ENCODE results near the gene TAF1A. TPM values are rescaled to one million over a fixed set of nuclear protein-coding genes. Genes with fewer than 3 reads are reported as not detected.
A peak's percentile ranks its signal among the peaks of the same experiment; 100 is the strongest.

Gene TAF1A
- total and polyA plus RNA-seq, 4 donors: 1.1 to 5.2 (median 2.9) TPM

DNA sequence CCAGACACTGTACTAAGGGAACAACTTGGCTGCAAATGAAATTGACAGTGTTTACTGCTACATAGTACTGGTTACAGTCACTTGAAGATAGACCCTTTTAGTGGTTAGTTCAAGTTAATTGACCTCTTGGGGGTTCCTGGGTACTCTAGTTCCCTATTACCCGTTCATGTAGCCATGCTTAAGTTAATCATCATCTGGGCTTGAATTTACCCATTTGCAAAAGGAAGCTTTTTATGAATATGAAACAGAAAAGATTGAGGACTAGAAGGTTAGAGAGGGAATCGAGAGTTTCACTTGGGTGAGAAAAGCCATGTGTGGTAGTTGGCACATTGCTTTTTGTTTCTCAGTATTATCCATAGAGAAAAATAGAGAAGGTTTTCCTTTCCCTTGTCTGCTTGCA is 30.8 kb upstream of the TAF1A start (continued):
- TF ChIP-seq, protein P1, sequence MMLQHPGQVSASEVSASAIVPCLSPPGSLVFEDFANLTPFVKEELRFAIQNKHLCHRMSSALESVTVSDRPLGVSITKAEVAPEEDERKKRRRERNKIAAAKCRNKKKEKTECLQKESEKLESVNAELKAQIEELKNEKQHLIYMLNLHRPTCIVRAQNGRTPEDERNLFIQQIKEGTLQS (IDR thresholded peaks at IDR 0.05): no peak
- TF ChIP-seq FOXA1 (IDR thresholded peaks at IDR 0.05) (no peak), RXRA (IDR thresholded peaks at IDR 0.05) (no peak), HNF4A (conservative IDR thresholded peaks at IDR 0.05) (no peak), NR2F2 (IDR thresholded peaks at IDR 0.05) (no peak), RAD21 (IDR thresholded peaks at IDR 0.05) (no peak), GABPA (IDR thresholded peaks at IDR 0.05 in 1 of 2, conservative IDR thresholded peaks at IDR 0.05 in 1 of 2) (no peak)

DNA sequence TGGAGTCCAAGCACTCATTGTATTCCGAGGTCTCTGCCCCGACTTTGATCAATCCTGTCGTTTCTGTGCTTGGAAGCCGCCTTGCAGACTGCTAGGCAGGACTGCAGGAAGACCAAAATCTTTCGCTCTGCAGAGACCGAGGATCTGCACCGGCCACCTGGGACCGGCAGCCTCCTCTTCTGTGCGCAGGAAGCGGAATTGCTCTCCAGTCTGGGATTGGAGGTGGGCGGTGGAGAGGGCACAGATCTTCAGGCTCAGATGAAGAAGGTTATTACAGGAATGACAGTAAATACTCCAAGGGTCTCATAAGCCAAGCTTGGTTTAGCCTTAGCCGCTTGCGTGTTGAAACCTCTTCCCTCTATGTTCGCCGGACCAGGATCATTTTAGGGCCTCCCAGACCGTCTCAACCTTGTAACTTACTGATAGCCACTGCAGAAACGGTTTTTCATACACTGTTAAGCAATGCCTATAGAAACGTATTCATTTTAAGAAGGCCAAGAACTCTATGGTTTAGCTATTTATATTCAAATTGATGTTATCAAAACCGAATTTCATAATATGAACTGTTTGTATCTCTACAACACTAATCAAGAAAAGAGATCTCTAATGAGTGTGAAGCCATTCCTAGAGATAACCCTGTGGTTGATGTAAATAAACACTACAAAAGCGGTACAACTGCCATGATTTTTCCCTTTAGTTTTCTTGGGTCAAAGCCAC is 29.3 kb upstream of the TAF1A start:
- H3K36me3 ChIP-seq (ENCODE audit: control insufficient read depth in 4 of 4, insufficient read depth in 3 of 4, low read depth in 1 of 4, low read length in 3 of 4): peaks cover 0 to 14% (median 7%) of the 10 kb centered on the region in 4 donors
- TF ChIP-seq FOXA2 (IDR thresholded peaks at IDR 0.05) (no peak), SP1 (IDR thresholded peaks at IDR 0.05) (no peak), GABPA (IDR thresholded peaks at IDR 0.05 in 1 of 2, conservative IDR thresholded peaks at IDR 0.05 in 1 of 2) (no peak), NR2F2 (IDR thresholded peaks at IDR 0.05) (no peak), EGR1 (IDR thresholded peaks at IDR 0.05; ENCODE audit: low read depth in 2 of 2) (no peak), YY1 (IDR thresholded peaks at IDR 0.05) (no peak)
- peak overlapping the region; percentile 89 to 91 for H3K27ac ChIP-seq (ENCODE audit: low read depth in 1 of 2, low read length in 2 of 2)
- H3K27me3 ChIP-seq (ENCODE audit: control insufficient read depth in 4 of 4, insufficient read depth in 4 of 4, low read length in 3 of 4): no peaks in the 10 kb centered on the region
- peak overlapping the region; percentile 51 to 98 (median 61) for H3K4me3 ChIP-seq (ENCODE audit: low read depth in 1 of 3, low read length in 3 of 3)
- WGBS: 15% methylated on average over 20 of the region's 20 CpGs
- H3K9me3 ChIP-seq (ENCODE audit: control insufficient read depth in 4 of 4, low read length in 3 of 4): no peaks in the 10 kb centered on the region
- peak; percentile 46 for DNase-seq (ENCODE audit: low spot score)
- H3K9ac ChIP-seq (ENCODE audit: low read depth in 1 of 2, low read length in 2 of 2): peak overlapping the region; percentile 2 to 57
- H3K4me1 ChIP-seq (ENCODE audit: control insufficient read depth in 4 of 4, insufficient read depth in 4 of 4, low read length in 3 of 4): peaks cover 0 to 33% (median 17%) of the 10 kb centered on the region in 4 donors

DNA sequence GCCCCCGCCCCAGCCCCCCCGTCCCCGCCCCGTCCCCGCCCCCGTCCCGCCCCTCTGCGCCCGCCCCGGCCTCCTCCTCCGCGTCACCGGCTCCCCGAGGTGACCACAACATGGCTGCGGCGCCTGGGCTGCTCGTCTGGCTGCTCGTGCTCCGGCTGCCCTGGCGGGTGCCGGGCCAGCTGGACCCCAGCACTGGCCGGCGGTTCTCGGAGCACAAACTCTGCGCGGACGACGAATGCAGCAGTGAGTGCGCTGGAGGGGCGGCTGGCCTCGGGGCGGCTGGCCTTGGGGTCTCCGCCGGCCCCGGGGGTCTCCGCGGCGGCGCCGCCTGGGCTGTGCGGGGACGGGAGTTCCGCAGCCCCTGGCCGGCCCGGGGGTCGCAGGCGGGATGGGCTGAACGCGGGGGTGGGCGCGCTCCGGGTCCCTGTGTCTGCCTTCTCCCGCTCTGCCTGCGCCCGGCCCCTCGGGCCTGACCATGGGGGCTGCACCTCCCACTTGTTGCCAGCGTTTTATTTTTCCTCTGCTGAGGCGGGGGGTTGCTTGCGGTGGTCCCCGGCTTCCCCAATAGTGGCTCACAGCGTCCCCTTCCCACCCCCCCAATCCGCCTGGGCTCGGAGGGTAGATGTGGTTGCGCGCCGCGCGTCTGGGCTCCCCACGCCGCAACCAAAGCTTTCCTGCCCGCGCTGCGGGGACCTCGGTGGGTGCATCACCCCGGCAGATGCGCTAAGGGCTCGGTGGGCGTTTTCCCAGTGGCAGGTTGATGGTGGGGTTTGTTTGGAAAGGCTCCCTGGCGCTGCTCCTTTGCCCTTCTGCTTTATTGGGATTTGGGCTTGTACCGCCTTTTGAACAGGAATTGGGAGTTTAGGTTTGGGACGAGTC is 28.5 kb upstream of the TAF1A start, which contains the start of gene MIA3:
TSS of gene MIA3 (plus strand) at position 97 of the 879 bp plus-strand sequence. CDS start at position 111, 14 bp downstream.
- peak within 1 kb of the TSS; percentile 73 to 98 (median 79) for H3K4me3 ChIP-seq (ENCODE audit: low read depth in 1 of 3, low read length in 3 of 3)
- 1% methylated on average over 81 of the region's 81 CpGs for WGBS
- H3K4me1 ChIP-seq (ENCODE audit: control insufficient read depth in 4 of 4, insufficient read depth in 4 of 4, low read length in 3 of 4): peaks cover 0 to 38% (median 21%) of the 10 kb centered on the region in 4 donors
- peak within 1 kb of the TSS; percentile 89 to 91 for H3K27ac ChIP-seq (ENCODE audit: low read depth in 1 of 2, low read length in 2 of 2)
- peaks cover 0 to 14% (median 7%) of the 10 kb centered on the region in 4 donors for H3K36me3 ChIP-seq (ENCODE audit: control insufficient read depth in 4 of 4, insufficient read depth in 3 of 4, low read depth in 1 of 4, low read length in 3 of 4)
- TF ChIP-seq HNF4A (conservative IDR thresholded peaks at IDR 0.05) (no peak), SP1 (IDR thresholded peaks at IDR 0.05) (no peak), TAF1 (conservative IDR thresholded peaks at IDR 0.05) (peak; percentile 18), HNF4G (IDR thresholded peaks at IDR 0.05) (no peak), YY1 (IDR thresholded peaks at IDR 0.05) (peak; percentile 82)
- TF ChIP-seq, protein P1 (IDR thresholded peaks at IDR 0.05): no peak
- TF ChIP-seq, protein P2, sequence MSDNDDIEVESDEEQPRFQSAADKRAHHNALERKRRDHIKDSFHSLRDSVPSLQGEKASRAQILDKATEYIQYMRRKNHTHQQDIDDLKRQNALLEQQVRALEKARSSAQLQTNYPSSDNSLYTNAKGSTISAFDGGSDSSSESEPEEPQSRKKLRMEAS (IDR thresholded peaks at IDR 0.05): no peak
- TF ChIP-seq, protein P3, sequence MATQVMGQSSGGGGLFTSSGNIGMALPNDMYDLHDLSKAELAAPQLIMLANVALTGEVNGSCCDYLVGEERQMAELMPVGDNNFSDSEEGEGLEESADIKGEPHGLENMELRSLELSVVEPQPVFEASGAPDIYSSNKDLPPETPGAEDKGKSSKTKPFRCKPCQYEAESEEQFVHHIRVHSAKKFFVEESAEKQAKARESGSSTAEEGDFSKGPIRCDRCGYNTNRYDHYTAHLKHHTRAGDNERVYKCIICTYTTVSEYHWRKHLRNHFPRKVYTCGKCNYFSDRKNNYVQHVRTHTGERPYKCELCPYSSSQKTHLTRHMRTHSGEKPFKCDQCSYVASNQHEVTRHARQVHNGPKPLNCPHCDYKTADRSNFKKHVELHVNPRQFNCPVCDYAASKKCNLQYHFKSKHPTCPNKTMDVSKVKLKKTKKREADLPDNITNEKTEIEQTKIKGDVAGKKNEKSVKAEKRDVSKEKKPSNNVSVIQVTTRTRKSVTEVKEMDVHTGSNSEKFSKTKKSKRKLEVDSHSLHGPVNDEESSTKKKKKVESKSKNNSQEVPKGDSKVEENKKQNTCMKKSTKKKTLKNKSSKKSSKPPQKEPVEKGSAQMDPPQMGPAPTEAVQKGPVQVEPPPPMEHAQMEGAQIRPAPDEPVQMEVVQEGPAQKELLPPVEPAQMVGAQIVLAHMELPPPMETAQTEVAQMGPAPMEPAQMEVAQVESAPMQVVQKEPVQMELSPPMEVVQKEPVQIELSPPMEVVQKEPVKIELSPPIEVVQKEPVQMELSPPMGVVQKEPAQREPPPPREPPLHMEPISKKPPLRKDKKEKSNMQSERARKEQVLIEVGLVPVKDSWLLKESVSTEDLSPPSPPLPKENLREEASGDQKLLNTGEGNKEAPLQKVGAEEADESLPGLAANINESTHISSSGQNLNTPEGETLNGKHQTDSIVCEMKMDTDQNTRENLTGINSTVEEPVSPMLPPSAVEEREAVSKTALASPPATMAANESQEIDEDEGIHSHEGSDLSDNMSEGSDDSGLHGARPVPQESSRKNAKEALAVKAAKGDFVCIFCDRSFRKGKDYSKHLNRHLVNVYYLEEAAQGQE (IDR thresholded peaks at IDR 0.05): peak; percentile 7
- peak within 1 kb of the TSS; percentile 57 to 70 for H3K9ac ChIP-seq (ENCODE audit: low read depth in 1 of 2, low read length in 2 of 2)
- DNase-seq (ENCODE audit: low spot score): peak; percentile 75
- no peaks in the 10 kb centered on the region for H3K27me3 ChIP-seq (ENCODE audit: control insufficient read depth in 4 of 4, insufficient read depth in 4 of 4, low read length in 3 of 4)
- H3K9me3 ChIP-seq (ENCODE audit: control insufficient read depth in 4 of 4, low read length in 3 of 4): no peaks in the 10 kb centered on the region
